GM10847 (cell line): ENCODE results near the gene PCSK4.

Source experiments
- POLR2A ChIP-seq: IDR thresholded peaks from 2 replicates; pipeline ENCODE4 v1.6.1; 2011; ENCODE audit not compliant: insufficient read length; ENCODE audit errors: extremely low read depth

PCSK4 gene

DNA sequence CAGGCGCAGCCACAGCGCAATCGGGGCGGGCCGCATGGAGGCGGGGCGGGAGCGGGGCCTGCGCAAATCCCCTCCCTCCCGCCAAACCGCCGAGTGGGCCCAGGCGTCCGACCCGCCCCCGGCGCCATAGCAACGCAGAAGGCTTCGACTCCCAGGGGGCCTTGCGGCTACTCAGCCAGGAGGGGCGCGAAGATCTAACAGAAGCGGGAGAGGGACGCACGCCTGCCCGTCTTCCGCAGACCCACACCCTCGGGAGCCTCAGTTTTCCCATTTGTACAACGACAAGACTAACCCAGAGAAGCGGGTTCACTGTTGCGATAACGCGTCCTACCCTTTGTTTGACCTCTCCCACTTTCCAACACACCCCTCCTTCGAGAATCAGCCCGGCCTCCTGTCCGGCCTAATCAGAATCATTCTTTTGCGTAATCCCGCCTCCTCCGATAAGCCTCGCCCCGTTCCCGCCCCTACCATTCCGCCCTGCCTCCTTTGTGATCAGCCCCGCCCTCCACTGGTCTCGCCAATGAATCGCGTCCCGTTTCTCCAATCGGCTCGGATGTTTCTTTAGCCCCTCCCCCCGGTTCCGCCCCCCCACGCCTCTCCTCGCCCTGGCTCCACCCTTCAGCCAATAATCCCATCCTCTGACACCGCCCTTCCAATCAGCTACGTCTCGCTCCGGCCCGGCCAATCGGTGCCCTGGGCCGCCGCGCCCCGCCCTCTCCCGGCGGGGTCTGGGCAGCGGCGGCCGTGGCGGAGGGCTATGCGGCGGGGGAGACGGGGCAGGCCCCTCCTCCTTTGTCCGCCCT, at the start of gene PCSK4:
Gene PCSK4 (minus strand): TSS at position 40 of the 803 bp plus-strand sequence. CDS start 4 bp downstream, at position 36.
- no peak for TF ChIP-seq POLR2A

DNA sequence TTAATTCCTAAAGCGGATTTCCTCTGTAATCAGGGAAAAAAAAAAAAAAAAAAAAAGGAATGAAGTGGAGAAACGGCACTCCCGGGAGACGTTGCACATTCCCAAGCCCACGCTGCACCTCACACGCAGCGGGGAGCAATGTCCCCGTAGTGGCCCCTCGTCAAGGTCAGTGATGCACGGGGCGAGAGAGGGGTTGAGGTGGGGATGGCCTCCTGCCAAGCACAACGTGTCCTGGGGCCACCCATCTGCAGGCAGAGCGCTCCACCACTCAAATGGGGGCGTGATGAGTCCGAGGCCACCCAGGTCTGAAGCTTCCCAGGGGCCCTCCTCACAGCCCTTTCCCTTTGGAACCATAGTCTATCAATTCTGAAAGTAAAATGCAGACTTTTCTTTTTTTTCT, 48.8 kb upstream of the PCSK4 start:
- TF ChIP-seq POLR2A = no peak

DNA sequence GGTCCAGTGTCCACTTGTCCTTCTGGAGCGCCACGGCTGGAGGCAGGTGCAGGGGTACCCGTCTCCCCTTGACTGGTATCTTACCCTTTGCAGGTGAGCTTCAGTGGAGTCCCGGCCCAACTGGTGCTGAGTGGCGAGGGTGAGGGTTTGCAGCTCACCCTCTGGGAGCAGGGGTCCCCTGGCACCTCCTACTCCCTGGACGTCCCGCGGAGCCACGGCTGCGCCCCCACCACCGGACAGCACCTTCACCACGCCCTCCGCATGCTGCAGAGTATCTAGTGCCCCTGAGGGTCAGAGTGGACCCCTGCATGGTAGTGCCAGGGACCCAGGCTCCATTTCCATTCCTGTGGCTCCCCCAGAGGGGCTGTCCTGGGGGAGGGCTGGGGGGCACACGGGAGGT, 44.8 kb upstream of the PCSK4 start:
- TF ChIP-seq POLR2A = no peak

DNA sequence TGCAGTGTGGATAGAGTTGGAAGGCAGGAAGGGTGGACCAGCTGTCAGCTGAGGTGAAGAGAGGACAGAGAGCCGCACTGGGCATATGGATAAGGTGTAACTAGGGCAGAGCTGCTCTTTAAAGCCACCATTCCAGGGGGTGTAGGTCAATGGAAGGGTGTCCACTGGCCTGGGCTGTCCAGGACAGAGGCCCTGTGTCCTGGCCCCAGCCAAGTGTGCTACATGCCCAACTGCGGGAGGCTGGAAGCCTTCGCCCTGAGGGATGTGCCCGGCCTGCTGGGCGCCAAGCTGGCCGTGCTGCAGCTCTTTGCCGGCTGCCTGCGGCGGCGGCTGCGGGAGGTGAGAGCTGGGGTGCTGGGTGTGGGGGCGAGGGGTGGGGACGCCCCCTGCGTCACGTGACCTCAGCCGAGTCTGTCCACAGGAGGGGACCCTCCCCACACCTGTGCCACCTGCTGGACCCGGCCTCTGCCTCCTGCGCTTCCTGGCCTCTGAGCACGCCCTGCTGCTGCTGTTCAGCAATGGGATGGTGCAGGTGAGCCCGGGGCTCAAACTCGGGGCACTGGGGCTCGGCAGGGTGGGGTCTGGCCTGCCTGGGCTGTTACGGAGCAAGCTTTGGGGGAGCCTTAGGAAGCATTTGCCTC, 43.5 kb upstream of the PCSK4 start:
- no peak for TF ChIP-seq POLR2A

DNA sequence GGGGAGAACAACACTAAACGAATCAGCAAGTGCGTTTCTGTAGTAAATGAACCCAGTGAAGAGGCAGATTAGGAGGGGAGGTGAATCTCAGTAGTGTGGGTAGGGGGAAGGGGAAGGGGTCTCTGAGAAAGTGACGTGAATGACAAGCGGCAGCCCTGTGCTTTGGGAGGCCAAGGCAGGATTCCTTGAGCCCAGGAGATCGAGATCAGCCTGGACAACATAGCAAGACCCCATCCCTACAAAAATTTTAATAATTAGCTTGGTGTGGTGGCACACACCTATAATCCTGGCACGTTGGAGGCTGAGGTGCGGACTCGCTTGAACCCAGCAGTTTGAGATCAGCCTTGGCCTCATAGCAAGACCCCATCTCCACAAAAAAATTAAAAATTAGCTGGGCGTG, 41.9 kb upstream of the PCSK4 start:
- no peak for TF ChIP-seq POLR2A

DNA sequence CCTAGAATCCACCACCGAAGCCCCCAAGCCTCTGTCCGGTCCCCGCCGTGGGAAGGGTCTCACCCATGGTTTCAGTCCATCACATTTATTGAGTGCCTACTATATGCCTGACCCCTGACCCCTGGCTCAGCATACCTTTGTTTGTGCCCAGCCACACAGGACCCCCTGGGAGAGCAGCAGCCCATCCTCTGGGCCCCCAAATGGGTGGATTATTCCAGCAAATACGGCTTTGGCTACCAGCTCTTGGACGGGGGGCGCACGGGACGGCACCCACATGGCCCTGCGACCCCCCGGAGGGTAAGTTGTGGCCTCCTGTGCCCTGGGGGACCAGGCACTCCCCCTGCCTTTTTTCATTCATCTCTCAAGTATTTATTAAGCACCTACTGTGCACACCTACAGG, 41.4 kb upstream of the PCSK4 start:
- no peak for TF ChIP-seq POLR2A

DNA sequence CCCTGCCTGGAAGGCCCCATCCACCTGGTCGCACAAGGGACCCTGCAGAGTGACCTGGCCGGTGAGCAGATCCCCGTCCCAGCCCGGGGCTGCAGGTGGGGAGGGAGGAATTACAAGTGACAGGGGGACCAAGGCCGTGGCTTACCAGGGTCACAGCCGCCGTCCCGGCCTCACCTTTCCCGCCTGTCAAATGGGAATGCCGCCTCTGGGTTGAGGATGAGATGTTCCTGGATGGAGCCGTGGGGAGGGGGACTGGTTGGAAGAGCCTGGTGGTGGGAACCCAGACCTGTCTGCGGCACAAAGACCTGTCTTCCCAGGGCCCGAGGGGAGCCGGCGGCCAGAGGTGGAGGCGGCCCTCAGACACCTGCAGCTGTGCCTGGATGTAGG, 39.3 kb upstream of the PCSK4 start:
- no peak for TF ChIP-seq POLR2A

DNA sequence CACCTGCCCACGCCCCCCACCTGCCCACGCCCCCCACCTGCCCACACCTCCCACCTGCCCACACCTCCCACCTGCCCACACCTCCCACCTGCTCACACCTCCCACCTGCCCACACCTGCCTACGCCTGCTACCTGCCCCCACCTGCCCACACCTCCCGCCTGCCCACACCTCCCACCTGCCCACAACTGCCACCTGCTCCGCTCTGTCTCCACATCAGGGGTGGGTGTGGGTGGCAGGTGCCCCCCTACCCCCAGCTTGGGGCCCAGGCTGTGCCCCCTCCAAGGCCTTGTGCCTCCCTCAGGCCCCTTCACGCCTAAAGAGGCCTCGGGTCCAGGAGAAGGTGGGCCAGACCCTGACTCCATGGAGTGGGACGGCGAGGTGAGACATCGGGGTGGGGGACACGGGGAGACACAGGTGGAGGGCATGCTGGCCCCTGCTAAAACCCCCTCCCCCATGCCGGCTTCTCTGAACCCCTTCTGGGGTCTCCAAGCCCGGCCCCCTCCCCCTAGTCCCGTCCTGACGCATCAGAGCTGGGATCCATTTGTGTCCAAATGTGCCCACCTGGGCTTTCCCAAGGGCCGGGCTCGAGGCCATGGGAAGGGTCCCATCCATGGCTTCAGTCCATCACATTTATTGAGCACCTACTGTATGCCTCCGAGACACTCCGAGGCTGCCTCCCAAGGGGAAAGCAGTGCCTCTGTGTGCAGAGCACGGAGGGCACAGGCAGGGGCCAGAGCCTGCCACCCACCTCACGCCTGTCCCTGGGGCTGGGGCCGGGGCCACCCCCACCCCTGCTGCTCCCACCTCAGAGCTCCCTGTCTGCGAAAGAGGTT, 38.7 kb upstream of the PCSK4 start:
- TF ChIP-seq POLR2A = no peak

DNA sequence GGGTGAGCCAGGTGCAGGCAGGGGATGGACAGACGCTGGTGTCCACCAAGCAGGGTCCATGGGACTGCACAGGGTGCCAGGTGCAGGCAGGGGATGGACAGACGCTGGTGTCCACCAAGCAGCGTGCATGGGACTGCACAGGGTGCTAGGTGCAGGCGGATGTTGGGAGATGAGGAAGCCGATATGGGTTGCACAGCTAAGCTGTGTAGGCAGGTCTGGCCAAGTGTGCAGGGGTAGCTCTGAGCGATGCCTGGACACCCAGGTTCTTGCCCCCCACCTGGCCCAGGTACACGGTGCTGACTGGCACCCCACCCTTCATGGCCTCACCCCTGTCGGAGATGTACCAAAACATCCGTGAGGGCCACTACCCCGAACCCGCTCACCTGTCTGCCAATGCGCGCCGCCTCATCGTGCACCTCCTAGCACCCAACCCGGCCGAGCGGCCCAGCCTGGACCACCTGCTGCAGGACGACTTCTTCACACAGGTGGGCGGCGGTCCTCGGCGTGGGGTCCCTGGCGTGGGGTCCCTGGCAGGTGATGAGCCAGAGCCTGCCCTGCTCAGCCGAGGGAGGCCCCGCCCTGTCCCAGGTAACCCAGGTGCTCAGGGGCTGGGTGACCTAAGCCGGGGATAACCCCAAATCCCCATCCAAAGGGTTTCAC, 37.6 kb upstream of the PCSK4 start:
- TF ChIP-seq POLR2A = no peak

DNA sequence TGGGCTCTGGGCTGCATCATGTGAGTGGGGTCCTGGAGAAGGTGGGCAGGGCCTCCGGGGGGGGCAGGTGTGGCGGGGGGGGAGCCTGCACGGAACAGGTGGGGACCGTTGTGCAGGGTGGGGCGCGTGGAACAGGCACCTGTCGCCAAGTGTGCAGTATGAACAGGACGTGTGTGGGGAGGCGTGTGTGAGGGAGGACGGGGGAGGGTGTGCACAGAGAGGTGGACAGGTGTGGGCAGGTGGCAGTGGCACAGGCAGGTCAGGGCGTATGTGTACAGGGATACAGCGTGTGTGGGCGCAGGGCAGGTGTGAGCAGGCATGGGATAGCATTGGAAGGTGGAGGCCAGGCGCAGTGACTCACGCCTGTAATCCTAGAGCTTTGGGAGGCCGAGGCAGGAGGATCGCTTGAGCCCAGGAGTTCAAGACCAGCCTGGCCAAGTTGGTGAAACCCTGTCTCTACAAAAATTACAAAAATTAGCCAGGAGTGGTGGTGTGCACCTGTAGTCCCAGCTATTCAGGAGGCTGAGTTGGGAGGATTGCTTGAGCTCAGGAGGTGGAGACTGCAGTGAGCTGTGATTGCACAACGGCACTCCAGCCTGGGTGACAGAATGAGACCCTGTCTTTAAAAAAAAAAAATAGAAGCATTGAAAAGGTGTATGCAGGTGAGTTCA, 37.0 kb upstream of the PCSK4 start:
- TF ChIP-seq POLR2A = no peak

DNA sequence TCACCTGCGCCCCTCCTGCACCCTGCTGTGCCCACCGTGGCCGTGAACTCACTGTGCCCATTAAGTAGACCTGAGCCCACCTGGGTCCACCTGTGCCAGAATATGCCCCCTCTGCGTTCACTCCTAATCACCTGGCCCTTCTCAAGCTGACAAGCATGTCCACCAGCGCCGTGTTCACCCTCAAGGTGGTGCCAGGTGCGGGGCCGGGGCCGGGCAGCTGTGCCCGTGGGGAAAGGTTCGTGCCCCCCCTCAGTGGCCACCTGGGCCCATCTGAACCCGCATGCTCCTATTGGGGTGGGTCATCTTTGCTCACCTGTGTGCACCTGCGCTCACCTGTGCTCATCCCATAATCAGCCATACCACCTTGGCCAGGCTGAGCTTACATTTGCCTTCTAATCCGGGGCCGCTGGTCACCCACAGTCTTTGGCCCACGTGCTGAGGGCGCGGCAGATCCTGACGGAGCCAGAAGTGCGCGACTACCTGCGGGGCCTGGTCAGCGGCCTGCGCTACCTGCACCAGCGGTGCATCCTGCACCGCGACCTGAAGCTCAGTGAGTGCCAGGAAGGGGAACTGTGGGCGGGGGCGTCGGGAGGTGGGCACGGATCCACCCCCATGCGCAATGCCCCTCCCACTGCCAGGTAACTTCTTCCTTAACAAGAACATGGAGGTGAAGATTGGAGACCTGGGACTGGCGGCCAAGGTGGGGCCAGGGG, 36.1 kb upstream of the PCSK4 start:
- no peak for TF ChIP-seq POLR2A

DNA sequence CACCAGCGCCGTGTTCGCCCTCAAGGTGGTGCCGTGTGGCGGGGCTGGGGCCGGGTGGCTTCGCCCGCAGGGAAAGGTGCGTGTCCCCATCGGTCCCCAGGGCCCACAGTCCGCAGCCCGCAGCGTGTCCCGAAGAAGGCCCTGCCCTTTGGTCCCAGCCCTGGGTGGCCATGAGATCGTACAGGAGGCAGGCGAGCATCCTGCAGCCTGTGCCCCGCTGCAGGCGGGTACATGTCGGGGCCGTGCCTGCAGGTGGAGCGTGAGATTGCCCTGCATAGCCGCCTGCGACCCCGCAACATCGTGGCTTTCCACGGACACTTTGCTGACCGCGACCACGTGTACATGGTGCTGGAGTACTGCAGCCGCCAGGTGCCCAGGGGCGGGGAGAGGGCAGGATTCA, 35.2 kb upstream of the PCSK4 start:
- no peak for TF ChIP-seq POLR2A

DNA sequence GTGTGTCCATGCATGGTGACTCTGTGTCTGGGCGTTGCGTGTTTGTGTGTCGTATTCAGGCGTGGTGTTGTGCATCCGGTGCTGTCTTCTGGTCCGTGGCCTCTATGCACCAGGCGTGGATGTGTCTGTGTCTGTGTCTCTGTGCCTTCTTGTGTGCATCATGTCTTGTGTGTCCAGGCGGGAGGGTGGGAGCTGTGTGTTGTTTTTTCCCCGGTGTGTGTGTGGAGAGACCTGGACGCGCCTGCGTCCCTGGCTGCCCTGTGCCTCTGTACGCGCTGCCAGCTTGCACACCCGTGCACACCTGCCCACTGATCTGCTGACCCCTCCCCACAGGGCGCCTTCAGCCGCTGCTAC, 34.8 kb upstream of the PCSK4 start:
- TF ChIP-seq POLR2A = no peak

DNA sequence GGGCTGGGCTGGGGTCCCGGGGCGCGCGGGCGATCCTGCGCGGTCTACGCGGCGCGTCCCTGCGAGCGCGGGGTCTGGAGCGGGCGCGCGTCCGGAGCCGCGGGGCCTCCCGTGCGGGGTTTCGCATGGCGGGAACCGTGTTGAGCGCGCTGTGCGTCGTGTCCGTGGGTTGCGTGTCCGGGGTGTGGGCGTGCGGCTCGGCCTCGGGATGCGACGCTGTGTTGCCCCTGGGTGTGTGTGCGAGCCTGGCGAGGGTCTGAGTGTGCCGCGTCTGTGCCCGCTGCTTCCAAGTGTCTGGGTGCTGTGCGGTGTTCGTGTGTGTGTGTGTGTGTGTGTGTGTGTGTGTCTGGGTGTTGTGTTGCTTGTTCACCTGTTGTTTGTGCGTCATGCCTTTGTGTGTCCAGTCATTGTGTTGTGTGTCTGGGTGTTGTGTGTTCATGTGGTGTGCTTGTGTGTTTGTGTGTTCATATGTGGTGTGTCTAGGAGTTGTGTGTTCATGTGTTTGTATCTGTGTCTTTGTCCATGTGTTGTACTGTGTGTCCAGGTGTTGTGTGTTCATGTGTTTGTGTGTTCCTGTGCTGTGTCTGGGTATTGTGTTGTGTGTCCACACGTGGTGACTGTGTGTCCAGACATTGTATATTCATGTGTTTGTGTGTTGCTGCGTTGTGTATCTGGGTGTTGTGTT, 34.3 kb upstream of the PCSK4 start:
- TF ChIP-seq POLR2A = no peak
